Activated CD8-positive, alpha-beta T cell treated with anti-CD3 and anti-CD28 coated beads for 36 hours (primary cell): ENCODE results near the gene WEE2. TPM values are rescaled to one million over a fixed set of nuclear protein-coding genes. Genes with fewer than 3 reads are reported as not detected.

Experiments used
- ATAC-seq: fragments of 200-7000 bp; cut with Tn5 transposase; one replicate; pipeline ENCODE4 v1.10.0; 2021; ENCODE audit warnings: mild to moderate bottlenecking, moderate library complexity
- CTCF ChIA-PET: fragments of 350-600 bp; sonication (Branson Sonifier 250); formaldehyde crosslinking; loops from one replicate; lab custom pipeline; 2021; ENCODE audit warnings: antibody characterized with exemption; lab: Charles Lee
- POLR2A ChIA-PET: fragments of 350-600 bp; sonication (Branson Sonifier 250); formaldehyde crosslinking; loops from one replicate; lab custom pipeline; 2021; ENCODE audit warnings: antibody characterized with exemption; lab: Charles Lee
- DNase-seq: peaks from one replicate; pipeline ENCODE4 v3.0.0-alpha.2; 2020
- H3K27ac Mint-ChIP-seq: one replicate; pipeline ENCODE4 v1.8.0; 2021; ENCODE audit warnings: mild to moderate bottlenecking, mixed read lengths
- H3K27me3 Mint-ChIP-seq: one replicate; pipeline ENCODE4 v1.8.0; 2021; ENCODE audit warnings: mixed read lengths
- H3K36me3 Mint-ChIP-seq: one replicate; pipeline ENCODE4 v1.8.0; 2021; ENCODE audit warnings: low read depth, mixed read lengths
- H3K4me1 Mint-ChIP-seq: one replicate; pipeline ENCODE4 v1.8.0; 2021; ENCODE audit warnings: low read depth, mixed read lengths
- H3K4me3 Mint-ChIP-seq: one replicate; pipeline ENCODE4 v1.8.0; 2021; ENCODE audit warnings: mild to moderate bottlenecking, moderate library complexity, mixed read lengths
- H3K9me3 Mint-ChIP-seq: one replicate; pipeline ENCODE4 v1.8.0; 2021; ENCODE audit warnings: mixed read lengths
- CTCF ChIP-seq: fragments of 200-600 bp; IDR thresholded peaks from one replicate; pipeline ENCODE4 v1.8.0; 2022; ENCODE audit warnings: antibody characterized with exemption, mild to moderate bottlenecking
- intact Hi-C: fragments of 100-400 bp; cut with micrococcal nuclease; formaldehyde crosslinking; loops from one replicate; pipeline ENCODE4 v1.10.0; 2022
- total RNA-seq, 2 experiments: library from RNA; stranded (reverse); gene quantifications; one replicate each; pipeline ENCODE4 v1.2.3, GENCODE V29; 2021

The WEE2 gene
- total RNA-seq, 2 experiments from 2014 or later: not detected

GRCh38 chr7:141675436-141676215 is 32.5 kb upstream of the WEE2 start:
- intact Hi-C loops: no loop called here
- peaks cover 24% of the 10 kb centered on the region for H3K4me1 Mint-ChIP-seq
- H3K27ac Mint-ChIP-seq: peak overlapping the region; percentile 64
- no peak overlapping the region for H3K4me3 Mint-ChIP-seq
- ChIA-PET CTCF (interaction anchor here (0.7 to 3.9 kb wide), 5 partner anchors 10 to 62 kb away, joined by 3 to 14 read pairs (median 4); partner anchors contain the start of gene SSBP1), POLR2A (no interaction called here)
- H3K27me3 Mint-ChIP-seq: no peaks in the 10 kb centered on the region
- DNase-seq (peak; percentile 52), ATAC-seq (peak; percentile 59)
- no peaks in the 10 kb centered on the region for H3K9me3 Mint-ChIP-seq
- no peak for TF ChIP-seq CTCF
- peaks cover 13% of the 10 kb centered on the region for H3K36me3 Mint-ChIP-seq

GRCh38 chr7:141676618-141677017 is 31.5 kb upstream of the WEE2 start:
- peak overlapping the region; percentile 30 for H3K27ac Mint-ChIP-seq
- POLR2A ChIA-PET: no interaction called here

GRCh38 chr7:141679014-141679413 is 29.1 kb upstream of the WEE2 start:
- DNase-seq (no peak), ATAC-seq (peak; percentile 83)
- no peaks in the 10 kb centered on the region for H3K27me3 Mint-ChIP-seq
- no peaks in the 10 kb centered on the region for H3K9me3 Mint-ChIP-seq
- ChIA-PET CTCF (interaction anchor here (1.5 kb wide), 1 partner anchor 59 kb away, joined by 3 read pairs; the partner anchor contains the start of gene SSBP1), POLR2A (no interaction called here)
- intact Hi-C loops: no loop called here
- peaks cover 14% of the 10 kb centered on the region for H3K36me3 Mint-ChIP-seq
- peak overlapping the region; percentile 60 for H3K27ac Mint-ChIP-seq
- no peak for TF ChIP-seq CTCF
- peaks cover 20% of the 10 kb centered on the region for H3K4me1 Mint-ChIP-seq
- H3K4me3 Mint-ChIP-seq: no peak overlapping the region

More at GRCh38 chr7:141676618-141677017, 31.5 kb upstream of the WEE2 start:
- ATAC-seq (no peak), DNase-seq (no peak)
- peaks cover 24% of the 10 kb centered on the region for H3K4me1 Mint-ChIP-seq
- no peak overlapping the region for H3K4me3 Mint-ChIP-seq
- CTCF ChIA-PET: interaction anchor here (0.8 to 3.9 kb wide), 2 partner anchors 17 to 19 kb away, joined by 4 to 14 read pairs; no protein-coding TSS in a partner anchor
- peaks cover 13% of the 10 kb centered on the region for H3K36me3 Mint-ChIP-seq
- no peak for TF ChIP-seq CTCF
- H3K27me3 Mint-ChIP-seq: no peaks in the 10 kb centered on the region
- intact Hi-C loops: no loop called here
- no peaks in the 10 kb centered on the region for H3K9me3 Mint-ChIP-seq

- Mint-ChIP-seq H3K36me3 (peaks cover 19% of the 10 kb centered on the region), H3K4me3 (no peak overlapping the region), H3K27me3 (no peaks in the 10 kb centered on the region), H3K9me3 (no peaks in the 10 kb centered on the region), H3K27ac (no peak overlapping the region), H3K4me1 (peaks cover 8% of the 10 kb centered on the region)
- intact Hi-C loops: no loop called here
- DNase-seq (no peak), ATAC-seq (no peak)
- CTCF ChIA-PET: interaction anchor here (1.0 to 1.4 kb wide), 5 partner anchors 10 to 34 kb away, joined by 3 to 4 read pairs (median 3); no protein-coding TSS in a partner anchor
- TF ChIP-seq CTCF: no peak
- POLR2A ChIA-PET: interaction anchor here (0.6 to 1.1 kb wide), 3 partner anchors 16 to 56 kb away, joined by 4 to 5 read pairs (median 4); partner anchors contain the start of gene SSBP1
Measured at GRCh38 chr7:141685285-141686023, 22.7 kb upstream of the WEE2 start.
